Islet precursor cell (in vitro differentiated cells): Measurements from ENCODE around the gene SPTBN2.
A peak's percentile ranks its signal among the peaks of the same experiment; 100 is the strongest.

ENCODE experiments used
- DNase-seq: peaks from one replicate; pipeline ENCODE4 v3.0.0-alpha.2; 2018

Gene SPTBN2

GRCh38 chr11:66723693-66724092 is 5.3 kb downstream of the SPTBN2 start:
- DNase-seq = no peak

- no peak for DNase-seq
Observed at GRCh38 chr11:66722745-66723651, 6.0 kb downstream of the SPTBN2 start.

GRCh38 chr11:66721939-66722338 is 7.1 kb downstream of the SPTBN2 start:
- no peak for DNase-seq

GRCh38 chr11:66720899-66721470 is 8.0 kb downstream of the SPTBN2 start:
- no peak for DNase-seq

GRCh38 chr11:66720223-66720898 is 8.7 kb downstream of the SPTBN2 start:
- DNase-seq = peak; percentile 96

GRCh38 chr11:66719111-66719872 is 9.7 kb downstream of the SPTBN2 start:
- no peak for DNase-seq

GRCh38 chr11:66718320-66718971 is 10.6 kb downstream of the SPTBN2 start:
- DNase-seq = no peak

- DNase-seq = no peak
Observed at GRCh38 chr11:66717925-66718319, 11.1 kb downstream of the SPTBN2 start.

GRCh38 chr11:66716996-66717395 is 12.0 kb downstream of the SPTBN2 start:
- no peak for DNase-seq

GRCh38 chr11:66715346-66716085 is 13.5 kb downstream of the SPTBN2 start:
- DNase-seq = no peak

- DNase-seq = no peak
Observed at GRCh38 chr11:66713746-66714480, 15.1 kb downstream of the SPTBN2 start.

- DNase-seq = no peak
Observed at GRCh38 chr11:66710384-66710930, 18.6 kb downstream of the SPTBN2 start.

- DNase-seq = no peak
Observed at GRCh38 chr11:66708701-66709100, 20.3 kb downstream of the SPTBN2 start.

GRCh38 chr11:66708094-66708493 is 20.9 kb downstream of the SPTBN2 start:
- no peak for DNase-seq

GRCh38 chr11:66707486-66707885 is 21.5 kb downstream of the SPTBN2 start:
- DNase-seq = no peak

- DNase-seq = no peak
Observed at GRCh38 chr11:66706989-66707388, 22.0 kb downstream of the SPTBN2 start.

- no peak for DNase-seq
Observed at GRCh38 chr11:66705587-66706335, 23.3 kb downstream of the SPTBN2 start.

- no peak for DNase-seq
Observed at GRCh38 chr11:66704659-66705360, 24.2 kb downstream of the SPTBN2 start.
